HEK293 (cell line): Measurements from ENCODE around the gene PTBP1.

Experiments
- CTCF ChIP-seq: fragments of 450-650 bp; formaldehyde crosslinking; IDR thresholded peaks from 2 replicates; pipeline ENCODE4 v1.5.1; 2016; ENCODE audit warnings: missing biosample characterization, missing genetic modification characterization
- ZNF274 ChIP-seq, 2 experiments: fragments of 200-500 bp in 1 of 2; fragments of 450-650 bp in 1 of 2; sonication (Bioruptor generic) in 1 of 2; formaldehyde crosslinking in 1 of 2; IDR thresholded peaks; 2 replicates each; pipeline versions ENCODE4 v1.5.1 to v1.6.1; 2014 to 2016; ENCODE audit warnings: borderline replicate concordance in 1 of 2, inconsistent platforms in 1 of 2, low read length in 1 of 2, missing biosample characterization in 1 of 2, missing genetic modification characterization in 1 of 2

GRCh38 chr19:789701-790060, 7.6 kb upstream of the PTBP1 start:
- no peak for TF ChIP-seq CTCF (tag by site-specific recombination)
- no peak for TF ChIP-seq ZNF274 (IDR thresholded peaks at IDR 0.05; ENCODE audit: low read length)
- no peak for TF ChIP-seq ZNF274 (tag by site-specific recombination; IDR thresholded peaks at IDR 0.05; ENCODE audit: borderline replicate concordance)
